COLO668 (cell line): ENCODE data around the gene HOXC12.

ENCODE experiments used
- DNase-seq: peaks from one replicate; lab custom pipeline; 2025; ENCODE audit not compliant: unreplicated experiment; lab: John Stamatoyannopoulos, UW

HOXC12 gene

GRCh38 chr12:53971129-53971528 is 16.4 kb downstream of the HOXC12 start:
- DNase-seq: no peak

- no peak for DNase-seq
Observed at GRCh38 chr12:53971686-53972085, 17.0 kb downstream of the HOXC12 start.

GRCh38 chr12:53972152-53972702 is 17.5 kb downstream of the HOXC12 start:
- no peak for DNase-seq

GRCh38 chr12:53972722-53973235 is 18.1 kb downstream of the HOXC12 start, which contains the start of gene HOXC11:
Gene HOXC11 (plus strand): TSS chr12:53973126. CDS start chr12:53973242, 116 bp downstream.
- DNase-seq: no peak

GRCh38 chr12:53973236-53974042 is 18.7 kb downstream of the HOXC12 start:
- no peak for DNase-seq

DNA sequence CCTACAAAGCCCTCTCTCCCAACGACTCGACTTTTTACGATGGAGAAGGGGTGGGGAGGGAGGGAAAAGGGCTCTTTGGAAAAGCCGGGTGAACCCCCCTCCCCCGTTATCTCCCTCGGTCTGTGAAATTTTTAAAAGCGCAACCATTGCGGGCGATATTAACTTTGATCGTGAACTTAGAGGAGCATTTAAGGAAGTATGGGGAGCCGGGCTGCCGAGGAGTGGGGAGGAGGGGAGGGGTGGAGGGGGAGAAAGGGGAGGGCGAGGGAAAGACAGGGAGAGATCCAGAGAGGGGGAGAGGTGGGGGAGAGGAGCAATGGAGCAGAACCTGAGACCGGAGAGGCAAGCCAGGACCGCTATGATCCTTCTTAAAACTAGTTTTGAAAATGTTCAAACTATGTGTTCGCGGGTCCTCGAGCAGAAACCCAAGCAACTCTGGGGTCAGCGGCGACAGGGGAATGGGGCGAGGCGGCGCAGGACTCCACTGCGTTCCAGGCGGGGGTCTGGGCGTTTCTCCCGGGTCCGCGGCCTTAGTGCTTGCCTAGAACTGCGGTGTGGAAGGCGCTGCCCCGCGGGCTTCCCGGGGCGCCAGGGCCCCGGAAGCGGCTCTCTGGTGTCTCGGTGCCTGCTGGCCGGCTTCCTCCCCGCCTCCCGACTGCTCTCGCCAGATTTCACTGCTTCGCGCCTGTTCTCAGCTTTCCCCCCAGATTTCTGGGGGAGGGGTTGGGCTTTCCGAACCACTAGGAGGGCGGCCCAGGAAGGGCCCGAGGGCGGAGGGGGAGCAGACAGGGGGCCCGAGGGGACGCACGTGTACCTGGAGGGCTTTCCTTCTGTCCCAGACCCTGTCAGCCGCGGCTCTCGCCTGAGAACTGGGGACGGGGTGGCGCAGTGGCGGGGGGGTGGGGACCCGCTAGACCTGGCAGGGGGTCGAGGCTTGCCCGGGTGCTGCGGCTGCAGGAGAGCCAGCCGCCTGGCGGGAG is 19.7 kb downstream of the HOXC12 start, which contains the start of gene HOTAIR:
HOTAIR (minus strand) TSS at position 871 of the 980 bp plus-strand sequence.
- no peak for DNase-seq

DNA sequence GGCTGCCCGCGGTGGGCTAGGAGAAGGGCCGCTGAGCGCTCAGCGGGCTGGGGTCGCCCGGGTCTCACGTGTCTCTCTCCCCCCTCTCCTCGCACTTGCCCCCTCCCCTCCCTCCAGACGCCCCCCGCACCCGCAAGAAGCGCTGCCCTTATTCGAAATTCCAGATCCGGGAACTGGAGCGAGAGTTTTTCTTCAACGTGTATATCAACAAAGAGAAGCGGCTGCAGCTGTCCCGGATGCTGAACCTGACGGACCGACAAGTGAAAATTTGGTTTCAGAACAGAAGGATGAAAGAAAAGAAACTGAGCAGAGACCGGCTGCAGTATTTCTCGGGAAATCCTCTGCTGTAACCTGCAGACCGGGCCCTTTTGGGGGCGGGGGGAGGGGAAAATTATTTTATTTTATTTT is 20.4 kb downstream of the HOXC12 start:
- no peak for DNase-seq

DNA sequence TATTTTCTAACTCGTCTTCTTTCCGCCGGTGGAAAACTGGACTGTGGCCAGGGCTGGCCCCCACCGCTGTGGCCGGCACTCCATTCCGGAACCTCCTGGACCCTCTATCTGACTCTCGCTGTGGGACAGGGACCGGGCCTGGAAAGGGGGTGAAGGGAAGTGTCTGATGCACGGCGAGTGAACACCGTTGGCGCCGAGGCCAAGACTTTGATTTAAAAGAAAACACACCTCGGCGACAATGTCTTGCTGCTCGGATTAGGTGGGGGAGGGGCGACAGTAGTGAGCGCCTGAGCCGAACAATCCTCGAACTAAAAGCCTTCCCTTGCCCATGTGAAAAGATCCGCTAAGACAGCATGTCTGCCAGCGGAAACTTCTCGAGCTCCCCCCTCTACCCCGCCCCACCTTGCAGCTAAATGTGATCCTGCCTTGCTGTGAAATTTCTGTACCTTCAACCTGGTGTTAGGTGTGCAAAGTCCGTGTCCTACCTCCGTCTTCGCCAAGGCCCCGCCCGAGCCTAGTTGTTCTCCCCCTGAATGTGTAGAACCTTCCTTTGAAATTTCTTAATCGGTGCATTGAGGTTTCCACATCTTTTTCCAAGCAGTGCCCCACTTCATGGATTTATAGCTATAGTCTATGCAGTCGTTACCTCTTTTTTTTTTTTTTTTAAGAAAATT is 20.9 kb downstream of the HOXC12 start:
- no peak for DNase-seq

GRCh38 chr12:53976172-53976822 is 21.6 kb downstream of the HOXC12 start:
- no peak for DNase-seq

DNA sequence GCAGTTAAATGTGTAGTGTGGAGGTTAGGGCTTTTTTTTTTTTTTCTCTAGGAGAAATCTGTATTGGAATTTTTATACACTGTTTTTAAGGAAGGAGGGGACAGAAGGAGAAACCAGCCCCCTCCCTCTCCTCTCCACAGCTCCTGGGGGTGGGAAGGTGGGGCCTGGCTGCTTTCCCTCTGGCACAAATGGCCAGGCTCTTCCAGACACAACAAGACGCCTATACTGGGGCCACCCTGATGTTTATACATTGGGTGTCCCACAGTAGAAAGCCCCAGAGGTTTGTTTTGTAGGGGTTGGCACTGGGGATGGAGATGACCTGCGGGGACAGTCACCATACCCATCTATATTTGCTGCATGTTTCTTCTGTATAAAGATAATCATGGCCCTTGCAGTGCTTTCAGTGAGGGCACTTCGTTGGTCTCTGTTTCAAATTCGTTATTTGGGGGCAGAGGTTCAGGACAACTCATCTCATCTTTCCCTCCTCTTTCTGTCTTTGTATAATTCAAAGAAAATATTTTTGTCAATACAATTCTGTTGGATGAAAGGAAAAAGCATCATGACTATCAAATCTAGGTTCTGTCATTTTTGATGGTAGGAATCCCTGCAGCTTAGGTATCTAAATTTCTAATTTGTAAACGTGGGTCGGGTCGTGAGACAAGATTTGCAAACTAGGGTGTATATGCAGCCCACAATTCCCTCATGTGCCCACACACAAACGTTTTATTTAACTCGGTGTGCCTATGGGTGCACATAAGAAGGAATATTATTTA is 22.3 kb downstream of the HOXC12 start:
- DNase-seq: no peak

DNA sequence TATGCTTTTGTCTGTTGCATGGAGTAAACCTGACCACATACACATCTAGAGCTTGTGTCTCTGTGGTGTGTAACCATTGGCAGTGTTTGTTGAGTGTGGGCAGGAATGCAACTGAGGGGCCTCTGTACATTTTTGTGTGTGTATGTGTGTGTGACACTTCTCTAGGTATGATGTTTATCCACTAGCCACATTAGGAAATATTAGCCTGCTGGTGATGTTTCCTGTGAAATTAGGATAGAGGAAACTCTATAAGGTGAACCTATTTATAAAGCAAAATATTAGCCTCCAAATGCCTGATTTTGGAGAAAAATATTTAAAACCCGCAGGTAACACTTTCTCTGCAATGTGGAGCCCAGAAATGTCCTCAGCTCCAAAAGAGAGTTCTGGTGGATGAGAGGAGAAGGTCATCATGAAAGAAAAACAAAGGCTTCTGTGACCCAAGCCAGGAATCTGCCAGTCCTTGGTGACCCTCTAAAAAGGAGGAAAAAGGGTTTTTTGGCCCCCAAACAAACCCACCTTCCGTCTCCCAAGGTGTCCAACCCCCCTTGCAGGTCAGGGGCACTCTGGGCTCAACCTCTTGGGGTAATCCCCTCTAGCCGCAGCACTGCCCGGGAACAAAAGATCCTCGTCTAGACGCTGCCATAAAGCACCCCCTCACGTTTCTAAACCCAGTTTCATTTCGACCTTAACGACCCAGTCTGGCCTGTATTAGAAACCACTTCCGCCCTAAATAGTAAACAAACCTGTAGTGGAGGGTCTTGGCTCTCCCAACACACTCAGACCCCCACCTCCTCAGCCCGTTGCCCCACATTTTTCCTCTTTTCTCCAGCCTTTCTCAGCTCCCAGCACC is 23.1 kb downstream of the HOXC12 start:
- DNase-seq: no peak

DNA sequence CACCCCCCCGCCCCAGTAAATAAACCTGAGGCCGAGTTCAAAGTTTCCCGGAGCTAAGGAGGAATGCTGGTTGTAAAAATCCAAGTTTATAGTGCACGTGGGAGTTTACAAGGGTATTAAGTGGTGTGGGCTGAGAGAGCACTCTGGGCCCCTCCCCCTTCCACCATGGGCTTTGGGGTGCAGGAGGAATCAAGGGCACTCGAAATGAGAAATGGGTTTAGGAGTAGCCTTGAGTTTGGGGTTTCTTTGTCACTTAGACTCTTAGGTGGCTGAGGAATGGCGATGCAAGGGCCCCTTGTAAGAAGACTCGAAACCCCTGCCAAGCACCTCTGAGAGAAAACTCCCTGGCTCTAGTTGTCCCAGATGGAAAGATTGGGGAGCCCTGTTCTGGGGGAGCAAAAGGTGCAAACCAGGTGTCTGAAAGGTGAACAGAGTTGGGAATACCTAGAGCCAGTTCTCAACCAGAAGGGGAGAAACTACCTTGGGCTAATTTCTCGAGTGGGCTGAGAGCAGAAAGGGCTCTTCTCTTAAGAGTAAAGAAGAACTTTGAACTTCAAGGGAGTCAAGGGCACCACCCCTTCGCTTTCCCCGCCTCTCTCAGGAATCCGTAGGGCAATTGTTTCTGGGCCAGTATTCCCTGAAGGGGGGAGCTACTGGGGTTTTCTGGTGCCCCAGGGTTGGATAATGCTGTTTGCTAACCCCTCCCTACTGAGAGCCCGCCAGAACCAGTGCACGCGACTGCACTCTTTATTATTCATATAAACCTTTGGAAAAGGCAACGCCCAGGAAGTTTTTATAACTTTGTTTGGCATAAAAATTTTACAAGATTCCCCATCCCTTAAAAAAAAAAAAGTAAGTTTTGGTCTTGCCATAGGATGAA is 24.0 kb downstream of the HOXC12 start:
- no peak for DNase-seq

DNA sequence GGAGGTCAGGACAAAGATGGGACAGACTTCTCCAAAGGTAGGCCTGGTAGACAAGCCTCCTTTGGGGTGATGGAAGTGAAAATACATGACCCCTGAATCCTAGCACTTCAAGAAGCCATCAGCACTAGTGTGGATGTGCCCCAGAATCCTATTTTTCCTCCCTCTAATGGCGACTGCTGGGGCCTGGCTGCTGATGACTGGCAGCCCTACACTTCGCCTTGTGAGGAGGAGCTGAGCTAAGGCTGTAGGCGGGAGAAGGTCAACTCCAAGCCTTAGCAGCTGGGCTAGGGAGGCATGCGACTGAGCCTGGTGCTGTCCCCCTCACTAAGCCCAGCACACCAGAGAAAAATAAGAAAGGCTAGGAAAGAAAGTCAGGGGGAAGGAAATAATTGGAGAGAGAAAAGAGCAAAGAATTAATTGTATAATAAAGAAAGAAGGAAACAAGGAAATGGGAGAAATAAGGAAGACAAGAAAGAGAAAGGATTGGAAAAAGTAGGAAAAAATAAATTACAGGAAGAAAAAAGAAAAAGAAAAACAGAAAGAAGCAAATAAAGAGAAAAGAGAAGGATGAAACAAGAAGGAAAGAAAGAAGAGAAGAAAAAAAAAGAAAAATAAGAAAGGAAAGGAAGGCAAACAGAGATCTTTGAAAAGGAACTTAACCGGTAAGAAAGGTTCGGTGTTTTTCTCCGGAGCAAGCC is 25.6 kb downstream of the HOXC12 start:
- DNase-seq: no peak

DNA sequence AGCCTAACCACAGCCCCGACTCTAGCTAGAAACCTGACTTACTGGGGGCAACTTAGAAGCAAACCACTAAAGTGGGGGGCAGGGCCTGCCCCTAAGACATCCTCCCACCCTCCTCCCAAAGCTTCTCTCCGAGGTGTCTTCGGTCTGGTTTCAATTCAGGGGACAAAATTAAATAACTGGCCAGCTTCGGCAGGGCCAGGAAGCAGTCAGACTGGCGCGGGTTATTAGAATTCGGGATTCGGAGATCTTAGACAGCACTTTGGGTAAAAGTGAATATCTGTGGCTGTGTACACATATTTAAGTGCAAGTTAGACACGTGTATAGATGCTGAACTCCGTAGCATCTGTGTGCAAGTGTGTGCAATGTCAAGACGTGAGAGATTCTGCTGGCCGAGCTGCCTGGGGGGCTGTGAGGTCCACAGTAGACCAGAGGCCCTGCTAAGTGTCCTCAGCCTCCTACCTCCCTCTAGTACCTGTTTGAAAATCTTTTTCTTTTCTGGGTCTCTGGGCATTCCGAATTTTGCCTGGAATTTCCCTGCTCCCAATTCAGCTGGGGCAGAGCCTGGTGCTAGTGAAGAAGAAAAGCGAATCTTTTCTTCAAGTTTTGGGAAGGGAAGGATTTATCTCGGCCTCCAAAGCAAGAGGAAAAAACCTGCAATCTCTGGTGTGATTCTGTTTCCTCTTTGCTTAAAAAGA is 26.2 kb downstream of the HOXC12 start:
- no peak for DNase-seq

DNA sequence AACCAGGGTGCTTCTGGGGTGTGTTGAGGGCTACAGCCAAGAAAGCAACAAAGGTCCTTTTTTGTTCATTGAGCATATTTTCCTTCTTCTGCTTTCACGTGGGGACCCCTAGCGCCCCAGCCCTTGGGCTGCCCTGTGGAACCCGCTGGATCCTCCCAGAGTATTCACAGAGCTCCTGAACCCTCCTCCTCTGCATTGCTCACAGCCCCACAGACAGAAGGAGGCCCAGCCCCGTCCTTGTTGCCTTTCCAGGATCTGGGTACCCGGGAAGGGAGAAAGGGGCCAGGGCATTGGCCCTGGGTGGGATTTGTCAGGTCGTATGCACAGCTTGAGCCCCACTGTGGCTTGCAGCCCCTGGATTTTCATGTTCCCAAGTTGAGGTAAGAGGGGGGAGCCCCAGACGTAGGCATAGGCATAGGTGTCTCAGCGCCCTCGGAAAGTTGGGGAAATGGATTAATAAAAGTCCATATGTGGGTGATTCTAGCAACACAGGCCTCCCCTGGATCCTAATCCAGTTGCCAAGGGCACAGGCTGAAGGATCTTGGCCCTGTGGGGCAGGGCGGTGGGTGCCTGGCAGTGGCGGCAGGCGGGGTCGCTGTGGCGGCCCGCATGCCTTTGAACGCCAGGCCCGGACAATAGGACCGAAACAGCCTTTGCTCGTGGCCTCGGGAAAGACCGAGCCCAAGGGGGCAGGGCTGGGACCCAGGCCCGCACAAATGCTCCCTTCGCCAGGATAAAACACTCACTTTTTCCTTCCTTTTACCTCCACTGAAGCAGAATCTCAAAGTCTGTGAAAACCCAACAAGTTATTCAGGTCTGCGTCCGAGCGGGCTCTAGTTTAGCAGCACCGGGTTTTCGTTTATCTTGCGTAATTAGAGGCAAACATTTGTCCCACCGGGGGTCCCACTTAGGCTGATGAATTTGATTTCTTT is 27.2 kb downstream of the HOXC12 start:
- no peak for DNase-seq
